Measurements from ENCODE around the gene CDC25A. TPM values are rescaled to one million over a fixed set of nuclear protein-coding genes. Genes with fewer than 3 reads are reported as not detected.

CDC25A gene
- polyA plus RNA-seq, 2 of the 4 experiments (the other 2 are of a cell fraction): 6.4 to 9.8 TPM

GRCh38 chr3:48219543-48219942 lies 31.3 kb upstream of the CDC25A start:
- Histone ChIP-seq H3K4me2 (no peak overlapping the region), H3K9me3 (no peaks in the 10 kb centered on the region), H3K4me1 (peaks cover 8% of the 10 kb centered on the region; the same call in 1 of the 3 replicates), H3K27ac (no peak overlapping the region), H3K4me3 (no peak overlapping the region)
- TF ChIP-seq EHMT2 (IDR thresholded peaks at IDR 0.05; ENCODE audit: low read depth) (no peak), ELK1 (IDR thresholded peaks at IDR 0.05; ENCODE audit: low read depth, low read length) (no peak), JUNB (IDR thresholded peaks at IDR 0.05) (no peak), SMC3 (IDR thresholded peaks at IDR 0.05) (no peak), FOXS1 (CRISPR knock-in tag; IDR thresholded peaks at IDR 0.05) (no peak), HOXA7 (CRISPR knock-in tag; IDR thresholded peaks at IDR 0.05) (no peak), CBX2 (IDR thresholded peaks at IDR 0.05; ENCODE audit: borderline replicate concordance, low read depth) (no peak), ZSCAN20 (CRISPR knock-in tag; IDR thresholded peaks at IDR 0.05) (no peak), PHF8 (IDR thresholded peaks at IDR 0.05; ENCODE audit: borderline replicate concordance, low read depth) (no peak), RAD21 (conservative IDR thresholded peaks at IDR 0.05 in 1 of 2, IDR thresholded peaks at IDR 0.05 in 1 of 2) (no peak), TFCP2L1 (CRISPR knock-in tag; IDR thresholded peaks at IDR 0.05) (no peak), RFX5 (IDR thresholded peaks at IDR 0.05) (no peak), NFE2L2 (conservative IDR thresholded peaks at IDR 0.05; ENCODE audit: low read length) (no peak)
- TF ChIP-seq, protein P1, sequence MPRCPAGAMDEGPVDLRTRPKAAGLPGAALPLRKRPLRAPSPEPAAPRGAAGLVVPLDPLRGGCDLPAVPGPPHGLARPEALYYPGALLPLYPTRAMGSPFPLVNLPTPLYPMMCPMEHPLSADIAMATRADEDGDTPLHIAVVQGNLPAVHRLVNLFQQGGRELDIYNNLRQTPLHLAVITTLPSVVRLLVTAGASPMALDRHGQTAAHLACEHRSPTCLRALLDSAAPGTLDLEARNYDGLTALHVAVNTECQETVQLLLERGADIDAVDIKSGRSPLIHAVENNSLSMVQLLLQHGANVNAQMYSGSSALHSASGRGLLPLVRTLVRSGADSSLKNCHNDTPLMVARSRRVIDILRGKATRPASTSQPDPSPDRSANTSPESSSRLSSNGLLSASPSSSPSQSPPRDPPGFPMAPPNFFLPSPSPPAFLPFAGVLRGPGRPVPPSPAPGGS (IDR thresholded peaks at IDR 0.05): no peak
- no CpG with 5 or more reads among the region's 3 CpGs for WGBS (ENCODE audit: missing lambda C conversion rate)
- ATAC-seq (no peak), DNase-seq (ENCODE audit: low read depth in 1 of 2, low spot score in 1 of 2) (no peak), FAIRE-seq (no peak)
- CTCF ChIA-PET: interaction anchor here (0.6 kb wide), 1 partner anchor 11 kb away, joined by 3 read pairs; no protein-coding TSS in a partner anchor
- POLR2A ChIA-PET: no interaction called here

DNA sequence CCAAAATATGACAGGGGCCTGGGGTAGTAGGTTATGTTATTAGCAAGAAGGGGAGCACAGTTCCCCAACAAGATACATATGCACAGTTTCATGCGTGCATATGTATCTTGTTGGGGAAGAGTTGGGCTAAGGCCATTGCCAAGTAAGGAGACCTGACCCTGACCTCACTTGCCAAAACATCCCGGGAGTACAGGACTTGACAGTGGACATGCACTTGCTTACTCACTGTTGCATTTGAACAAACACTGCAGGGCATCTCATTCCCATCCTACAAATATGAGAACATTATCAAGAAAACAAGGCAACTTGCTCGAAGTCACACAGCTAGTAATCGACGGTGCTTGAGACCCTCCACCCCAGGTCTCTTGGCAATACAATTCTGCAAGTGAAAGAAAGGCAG lies 30.3 kb upstream of the CDC25A start:
- no peak for FAIRE-seq
- WGBS (ENCODE audit: missing lambda C conversion rate): 72% methylated on average over 5 of the region's 5 CpGs

More for the DNA sequence above, 30.3 kb upstream of the CDC25A start:
- Histone ChIP-seq H3K4me2 (no peak overlapping the region), H3K4me1 (peaks cover 8% of the 10 kb centered on the region; the same call in 1 of the 3 replicates), H3K4me3 (no peak overlapping the region), H3K9me3 (no peaks in the 10 kb centered on the region), H3K27ac (no peak overlapping the region)
- DNase-seq (ENCODE audit: low read depth in 1 of 2, low spot score in 1 of 2): no peak
- ChIA-PET CTCF (interaction anchor here (0.5 to 0.9 kb wide), 2 partner anchors 24 to 183 kb away, joined by 3 read pairs; no protein-coding TSS in a partner anchor), POLR2A (no interaction called here)
- no peak for ATAC-seq
- no peak for TF ChIP-seq RAD21 (conservative IDR thresholded peaks at IDR 0.05 in 1 of 2, IDR thresholded peaks at IDR 0.05 in 1 of 2)
- no peak for TF ChIP-seq SMC3 (IDR thresholded peaks at IDR 0.05)
- no peak for TF ChIP-seq NR3C1 (IDR thresholded peaks at IDR 0.05)
- no peak for TF ChIP-seq BHLHE40 (IDR thresholded peaks at IDR 0.05; ENCODE audit: low read depth, low read length)
- TF ChIP-seq MAFK (IDR thresholded peaks at IDR 0.05; ENCODE audit: partially characterized antibody): no peak
- TF ChIP-seq PHF8 (IDR thresholded peaks at IDR 0.05; ENCODE audit: borderline replicate concordance, low read depth): no peak
- TF ChIP-seq, protein P1 (IDR thresholded peaks at IDR 0.05): no peak
- TF ChIP-seq ZC3H11A (IDR thresholded peaks at IDR 0.05): no peak
- TF ChIP-seq KDM5A (IDR thresholded peaks at IDR 0.05): no peak
- no peak for TF ChIP-seq HMGXB4 (CRISPR knock-in tag; IDR thresholded peaks at IDR 0.05; ENCODE audit: borderline replicate concordance)
- no peak for TF ChIP-seq PBX3 (IDR thresholded peaks at IDR 0.05)
- TF ChIP-seq EHF (CRISPR knock-in tag; IDR thresholded peaks at IDR 0.05): no peak
- no peak for TF ChIP-seq RARB (CRISPR knock-in tag; IDR thresholded peaks at IDR 0.05)
- TF ChIP-seq CHD2 (IDR thresholded peaks at IDR 0.05; ENCODE audit: low read length, partially characterized antibody): no peak
- no peak for TF ChIP-seq RCOR1 (IDR thresholded peaks at IDR 0.05; ENCODE audit: low read depth, low read length)
- TF ChIP-seq HDAC2 (IDR thresholded peaks at IDR 0.05): no peak
- TF ChIP-seq, protein P2, sequence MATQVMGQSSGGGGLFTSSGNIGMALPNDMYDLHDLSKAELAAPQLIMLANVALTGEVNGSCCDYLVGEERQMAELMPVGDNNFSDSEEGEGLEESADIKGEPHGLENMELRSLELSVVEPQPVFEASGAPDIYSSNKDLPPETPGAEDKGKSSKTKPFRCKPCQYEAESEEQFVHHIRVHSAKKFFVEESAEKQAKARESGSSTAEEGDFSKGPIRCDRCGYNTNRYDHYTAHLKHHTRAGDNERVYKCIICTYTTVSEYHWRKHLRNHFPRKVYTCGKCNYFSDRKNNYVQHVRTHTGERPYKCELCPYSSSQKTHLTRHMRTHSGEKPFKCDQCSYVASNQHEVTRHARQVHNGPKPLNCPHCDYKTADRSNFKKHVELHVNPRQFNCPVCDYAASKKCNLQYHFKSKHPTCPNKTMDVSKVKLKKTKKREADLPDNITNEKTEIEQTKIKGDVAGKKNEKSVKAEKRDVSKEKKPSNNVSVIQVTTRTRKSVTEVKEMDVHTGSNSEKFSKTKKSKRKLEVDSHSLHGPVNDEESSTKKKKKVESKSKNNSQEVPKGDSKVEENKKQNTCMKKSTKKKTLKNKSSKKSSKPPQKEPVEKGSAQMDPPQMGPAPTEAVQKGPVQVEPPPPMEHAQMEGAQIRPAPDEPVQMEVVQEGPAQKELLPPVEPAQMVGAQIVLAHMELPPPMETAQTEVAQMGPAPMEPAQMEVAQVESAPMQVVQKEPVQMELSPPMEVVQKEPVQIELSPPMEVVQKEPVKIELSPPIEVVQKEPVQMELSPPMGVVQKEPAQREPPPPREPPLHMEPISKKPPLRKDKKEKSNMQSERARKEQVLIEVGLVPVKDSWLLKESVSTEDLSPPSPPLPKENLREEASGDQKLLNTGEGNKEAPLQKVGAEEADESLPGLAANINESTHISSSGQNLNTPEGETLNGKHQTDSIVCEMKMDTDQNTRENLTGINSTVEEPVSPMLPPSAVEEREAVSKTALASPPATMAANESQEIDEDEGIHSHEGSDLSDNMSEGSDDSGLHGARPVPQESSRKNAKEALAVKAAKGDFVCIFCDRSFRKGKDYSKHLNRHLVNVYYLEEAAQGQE (IDR thresholded peaks at IDR 0.05): no peak
